Activated CD8-positive, alpha-beta memory T cell treated with anti-CD3 and anti-CD28 coated beads, Interleukin-2, amount 50 U/mL, for 48 hours (primary cell): ENCODE measurements around the gene TSPAN4.
A peak's percentile ranks its signal among the peaks of the same experiment; 100 is the strongest.

Experiments
- DNase-seq: peaks from one replicate; pipeline ENCODE4 v3.0.0-alpha.2; 2020

The TSPAN4 gene

GRCh38 chr11:824942-825341 lies 17.7 kb upstream of the TSPAN4 start:
- DNase-seq, result no peak

- no peak for DNase-seq
These were observed 17.1 kb upstream of the TSPAN4 start for GRCh38 chr11:825366-826226.

- no peak for DNase-seq
These were observed 16.4 kb upstream of the TSPAN4 start for GRCh38 chr11:826227-826621.

- no peak for DNase-seq
These were observed 15.9 kb upstream of the TSPAN4 start for GRCh38 chr11:826836-827145.

GRCh38 chr11:827146-827896 lies 15.3 kb upstream of the TSPAN4 start:
- DNase-seq, result peak; percentile 66

- DNase-seq, result no peak
These were observed 14.8 kb upstream of the TSPAN4 start, which contains the start of gene CRACR2B for GRCh38 chr11:827897-828192. TSS of gene CRACR2B (plus strand) at chr11:827919. CDS start at chr11:828608, 689 bp downstream.

- no peak for DNase-seq
These were observed 14.0 kb upstream of the TSPAN4 start for GRCh38 chr11:828506-829175.

- no peak for DNase-seq
These were observed 13.3 kb upstream of the TSPAN4 start for GRCh38 chr11:829176-829846.

GRCh38 chr11:829847-830294 lies 12.8 kb upstream of the TSPAN4 start:
- DNase-seq, result no peak

- peak; percentile 85 for DNase-seq
These were observed 12.1 kb upstream of the TSPAN4 start for GRCh38 chr11:830295-831117.

- DNase-seq, result no peak
These were observed 11.4 kb upstream of the TSPAN4 start for GRCh38 chr11:831118-831864.

GRCh38 chr11:831961-832528 lies 10.6 kb upstream of the TSPAN4 start:
- DNase-seq, result no peak

- DNase-seq, result peak; percentile 79
These were observed 10.0 kb upstream of the TSPAN4 start, which contains the start of gene CD151 for GRCh38 chr11:832529-833113. TSS of gene CD151 (plus strand) at chr11:832952. CDS start at chr11:836070, 3,118 bp downstream.

GRCh38 chr11:833114-833791 lies 9.4 kb upstream of the TSPAN4 start:
- DNase-seq, result peak; percentile 79

- DNase-seq, result no peak
These were observed 8.8 kb upstream of the TSPAN4 start for GRCh38 chr11:833849-834311.

- DNase-seq, result peak; percentile 64
These were observed 8.0 kb upstream of the TSPAN4 start for GRCh38 chr11:834371-835316.

- no peak for DNase-seq
These were observed 6.4 kb upstream of the TSPAN4 start for GRCh38 chr11:836274-836673.

- no peak for DNase-seq
These were observed 6.0 kb upstream of the TSPAN4 start for GRCh38 chr11:836700-837099.
